HCT116 (cell line): ENCODE measurements around the gene TUBA4B.

Experiments used
- ATF3 ChIP-seq: IDR thresholded peaks from 2 replicates; pipeline ENCODE4 v1.6.1; 2012
- CEBPB ChIP-seq: IDR thresholded peaks from 2 replicates; pipeline ENCODE4 v1.6.1; 2012; ENCODE audit warnings: low read depth
- CTCF ChIP-seq, 3 experiments: fragments of 200-600 bp in 1 of 3; sonication (generic) in 1 of 3; IDR thresholded peaks in 2 of 3; conservative IDR thresholded peaks in 1 of 3; 2 replicates each; pipeline ENCODE4 v1.5.1; 2012 to 2017; ENCODE audit warnings: low read depth in 2 of 3, low read length in 2 of 3, antibody characterized with exemption in 1 of 3, borderline replicate concordance in 1 of 3, control low read depth in 1 of 3, mild to moderate bottlenecking in 1 of 3, mixed read lengths in 1 of 3, mixed run types in 1 of 3, moderate library complexity in 1 of 3; ENCODE audit not compliant: insufficient read depth in 1 of 3
- EGR1 ChIP-seq: IDR thresholded peaks from 2 replicates; pipeline ENCODE4 v1.6.1; 2012; ENCODE audit warnings: low read depth
- ELF1 ChIP-seq: IDR thresholded peaks from 2 replicates; pipeline ENCODE4 v1.6.1; 2012; ENCODE audit warnings: low read depth, borderline replicate concordance
- EZH2 ChIP-seq: fragments of 200-600 bp; sonication (generic); IDR thresholded peaks from 2 replicates; pipeline ENCODE4 v1.6.1; 2017; ENCODE audit warnings: antibody characterized with exemption, mixed run types
- EZH2phosphoT487 ChIP-seq: fragments of 200-600 bp; IDR thresholded peaks from 2 replicates; pipeline ENCODE4 v1.6.1; 2018; ENCODE audit warnings: antibody characterized with exemption, borderline replicate concordance
- JUND ChIP-seq: IDR thresholded peaks from 2 replicates; pipeline ENCODE4 v1.6.1; 2012
- POLR2A ChIP-seq: IDR thresholded peaks from 2 replicates; pipeline ENCODE4 v1.7.0; 2011; ENCODE audit warnings: borderline replicate concordance; ENCODE audit not compliant: insufficient read depth, insufficient read length; ENCODE audit errors: extremely low read depth
- POLR2AphosphoS5 ChIP-seq: IDR thresholded peaks from 2 replicates; pipeline ENCODE4 v1.6.1; 2011; ENCODE audit warnings: mild to moderate bottlenecking, low read depth, low read length, moderate library complexity
- RAD21 ChIP-seq: IDR thresholded peaks from 2 replicates; pipeline ENCODE4 v1.6.1; 2012; ENCODE audit warnings: low read depth, mild to moderate bottlenecking
- REST ChIP-seq: IDR thresholded peaks from 2 replicates; pipeline ENCODE4 v1.6.1; 2012; ENCODE audit warnings: low read depth

- TF ChIP-seq POLR2A (no peak), CTCF (IDR thresholded peaks at IDR 0.05 in 2 of 3, conservative IDR thresholded peaks at IDR 0.05 in 1 of 3; ENCODE audit: borderline replicate concordance in 1 of 3, insufficient read depth in 1 of 3, low read depth in 2 of 3, low read length in 2 of 3) (no peak), ATF3 (no peak), RAD21 (no peak), ELF1 (no peak), EGR1 (no peak), EZH2 (no peak), POLR2AphosphoS5 (no peak), REST (no peak), JUND (no peak), EZH2phosphoT487 (no peak), CEBPB (no peak)
Observed at GRCh38 chr2:219296142-219296541, 43.1 kb downstream of the TUBA4B start.
